HepG2 (cell line): ENCODE results near the gene SLC38A9. TPM values are rescaled to one million over a fixed set of nuclear protein-coding genes. Genes with fewer than 3 reads are reported as not detected.
"Not testable (repeated sequence)": the region's sequence is repeated elsewhere in the genome, so short reads cannot be mapped to it uniquely, and the experiment has no call there.

ENCODE experiments used
- ATAC-seq: fragments of 200-7000 bp; cut with Tn5 transposase; 3 replicates; pipeline ENCODE4 v1.9.1; 2020; ENCODE audit warnings: mild to moderate bottlenecking, moderate library complexity
- BruUV-seq: library from RNA; stranded (reverse); fragments of 400-500 nt; replicated peaks from 2 replicates; lab custom pipeline; 2021; lab: Mats Ljungman, UMichigan
- CTCF ChIA-PET: fragments of 300-600 bp; formaldehyde crosslinking; extraction: SDS; loops from one replicate; lab custom pipeline; 2021; ENCODE audit warnings: low total read pairs, inconsistent platforms, low intra/inter-chr PET ratio; lab: Yijun Ruan, JAX
- POLR2A ChIA-PET: fragments of 350-600 bp; sonication (Branson Sonifier 250); formaldehyde crosslinking; loops from one replicate; lab custom pipeline; 2020; ENCODE audit warnings: antibody characterized with exemption, inconsistent platforms; lab: Yijun Ruan, JAX
- DNase-seq: peaks from one replicate; pipeline ENCODE4 v3.0.0-alpha.2; 2015; ENCODE audit warnings: low spot score
- FAIRE-seq: peaks from 3 replicates; lab custom pipeline; 2011; peaks lifted over from hg19 to GRCh38; lab: Jason Lieb, UNC
- H2AFZ ChIP-seq: one replicate; pipeline ENCODE4 v1.6.1; 2011; ENCODE audit warnings: low read length, inconsistent platforms
- H3K27ac ChIP-seq: fragments of 300-600 bp; 3 replicates; pipeline ENCODE4 v1.8.0; 2011; ENCODE audit warnings: mixed run types, mild to moderate bottlenecking, mixed read lengths, low read length, inconsistent platforms; ENCODE audit not compliant: insufficient read depth; ENCODE audit errors: extremely low read length
- H3K27me3 ChIP-seq, 2 experiments: fragments of 200-600 bp in 1 of 2; 2 replicates in 1 of 2; 3 replicates in 1 of 2; pipeline versions ENCODE4 v1.6.0 to v1.8.0; 2011; ENCODE audit warnings: low read length in 2 of 2, mild to moderate bottlenecking in 2 of 2, moderate library complexity in 2 of 2, inconsistent platforms in 1 of 2; ENCODE audit not compliant: insufficient read depth in 2 of 2, control insufficient read depth in 1 of 2
- H3K36me3 ChIP-seq, 2 experiments: fragments of 200-600 bp in 1 of 2; replicated peaks in 1 of 2; 2 replicates in 1 of 2; 3 replicates in 1 of 2; pipeline versions ENCODE4 v1.5.1 to v1.8.0; 2011; ENCODE audit warnings: low read length in 2 of 2, inconsistent platforms in 1 of 2; ENCODE audit not compliant: insufficient read depth in 2 of 2, control insufficient read depth in 1 of 2
- H3K4me1 ChIP-seq: 2 replicates; pipeline ENCODE4 v1.5.1; 2012; ENCODE audit warnings: low read length, inconsistent platforms; ENCODE audit not compliant: insufficient read depth
- H3K4me2 ChIP-seq: 2 replicates; pipeline ENCODE4 v1.6.0; 2011; ENCODE audit warnings: low read depth, low read length, inconsistent platforms
- H3K4me3 ChIP-seq, 3 experiments: fragments of 200-600 bp in 1 of 3; sonication (generic), shearing (Covaris generic) in 1 of 3; replicated peaks in 1 of 3; 2 replicates each; pipeline ENCODE4 v1.5.1; 2011 to 2016; ENCODE audit warnings: low read length in 3 of 3, inconsistent platforms in 2 of 3, low read depth in 2 of 3, mild to moderate bottlenecking in 2 of 3, control low read depth in 1 of 3, mixed read lengths in 1 of 3; ENCODE audit not compliant: insufficient read depth in 1 of 3
- H3K79me2 ChIP-seq: one replicate; pipeline ENCODE4 v1.6.1; 2011; ENCODE audit warnings: low read length, inconsistent platforms; ENCODE audit not compliant: insufficient read depth
- H3K9ac ChIP-seq: 2 replicates; pipeline ENCODE4 v1.6.0; 2011; ENCODE audit warnings: mild to moderate bottlenecking, low read depth, low read length, inconsistent platforms; ENCODE audit not compliant: insufficient read depth
- H3K9me3 ChIP-seq: 2 replicates; pipeline ENCODE4 v1.5.1; 2012; ENCODE audit warnings: mild to moderate bottlenecking, low read length
- H4K20me1 ChIP-seq: 2 replicates; pipeline ENCODE4 v1.6.0; 2011; ENCODE audit warnings: inconsistent platforms, mild to moderate bottlenecking, low read length, moderate library complexity; ENCODE audit not compliant: insufficient read depth
- BHLHE40 ChIP-seq: IDR thresholded peaks from 2 replicates; pipeline ENCODE4 v1.6.1; 2011; ENCODE audit warnings: low read length, improper control_type of control experiment
- DMAP1 ChIP-seq: IDR thresholded peaks from 2 replicates; pipeline ENCODE4 v1.6.1; 2016
- RFX3 ChIP-seq: IDR thresholded peaks from 2 replicates; pipeline ENCODE4 v1.6.1; 2016; ENCODE audit warnings: missing biosample characterization, missing genetic modification reagents
- SRSF9 ChIP-seq: fragments of 200-400 bp; formaldehyde crosslinking; IDR thresholded peaks from 2 replicates; pipeline ENCODE4 v1.6.1; 2018; ENCODE audit warnings: borderline replicate concordance, mild to moderate bottlenecking, low read depth, low read length; ENCODE audit not compliant: insufficient read depth, poor library complexity, severe bottlenecking
- ZFY ChIP-seq: sonication (generic); formaldehyde crosslinking; IDR thresholded peaks from 2 replicates; pipeline ENCODE4 v1.4.0; 2020; ENCODE audit warnings: missing genetic modification reagents
- ZNF432 ChIP-seq: sonication (generic); formaldehyde crosslinking; IDR thresholded peaks from 2 replicates; pipeline ENCODE4 v1.5.0; 2020; ENCODE audit warnings: missing genetic modification reagents, mild to moderate bottlenecking, borderline replicate concordance
- ZNF484 ChIP-seq: sonication (generic); formaldehyde crosslinking; IDR thresholded peaks from 2 replicates; pipeline ENCODE4 v1.5.1; 2020; ENCODE audit warnings: mild to moderate bottlenecking, low read depth, missing genetic modification reagents, borderline replicate concordance
- ZNF629 ChIP-seq: sonication (generic); formaldehyde crosslinking; conservative IDR thresholded peaks from 2 replicates; pipeline ENCODE4 v1.5.0; 2020; ENCODE audit warnings: missing genetic modification reagents
- ZSCAN20 ChIP-seq: sonication (generic); formaldehyde crosslinking; IDR thresholded peaks from 2 replicates; pipeline ENCODE4 v1.4.0; 2020; ENCODE audit warnings: missing genetic modification reagents, mild to moderate bottlenecking, borderline replicate concordance
- WGBS: methylation state at CpG from one replicate; pipeline ENCODE4 v1.1.6; 2017; ENCODE audit warnings: low lambda C conversion rate; 5-methylcytosine and 5-hydroxymethylcytosine counted together
- in situ Hi-C: cut with HindIII; loops from 2 replicates; pipeline ENCODE4 v1.10.0; 2017; ENCODE audit warnings: low pct_unique_long_range_greater_than_20kb; ENCODE audit not compliant: extremely low pct_ligation_motif_present
- intact Hi-C: fragments of 100-400 bp; cut with micrococcal nuclease; formaldehyde crosslinking; loops from one replicate; pipeline ENCODE4 v1.10.0; 2022; ENCODE audit not compliant: unreplicated experiment
- polyA plus RNA-seq, 8 experiments: library from polyadenylated mRNA; depleted of rRNA in 3 of 8; stranded (reverse) in 7 of 8; unstranded in 1 of 8; fragments of >200 nt; fragmentation: Illumina TruSeq in 4 of 8; extraction: Trizol in 4 of 8; gene quantifications; 2 replicates each; pipeline versions ENCODE4 v1.2.1 to v1.2.3, GENCODE V29; 2011 to 2016; ENCODE audit warnings: low read depth in 4 of 8, missing spikeins in 1 of 8, mixed read lengths in 1 of 8; ENCODE audit not compliant: insufficient read depth in 1 of 8
- total RNA-seq, 5 experiments: library from RNA; depleted of rRNA; stranded (reverse); fragments of >200 nt; fragmentation: Illumina TruSeq; extraction: Trizol; gene quantifications; 2 replicates each; pipeline ENCODE4 v1.2.3, GENCODE V29; 2016; ENCODE audit warnings: low read depth in 1 of 5
- TF ChIP-seq, protein P1 (sequence below): sonication (generic); formaldehyde crosslinking; IDR thresholded peaks from 2 replicates; pipeline ENCODE4 v1.9.0; 2021; ENCODE audit warnings: missing genetic modification reagents, borderline replicate concordance
- TF ChIP-seq, protein P2 (sequence below): sonication (generic); formaldehyde crosslinking; IDR thresholded peaks from 2 replicates; pipeline ENCODE4 v1.8.0; 2022; ENCODE audit warnings: mild to moderate bottlenecking, missing genetic modification reagents, moderate library complexity

The SLC38A9 gene
- total and polyA plus RNA-seq, 2 of the 13 experiments (the other 11 are each of a cell fraction or from before 2014, with no cell fraction given), result 19.3 to 36.0 TPM

DNA sequence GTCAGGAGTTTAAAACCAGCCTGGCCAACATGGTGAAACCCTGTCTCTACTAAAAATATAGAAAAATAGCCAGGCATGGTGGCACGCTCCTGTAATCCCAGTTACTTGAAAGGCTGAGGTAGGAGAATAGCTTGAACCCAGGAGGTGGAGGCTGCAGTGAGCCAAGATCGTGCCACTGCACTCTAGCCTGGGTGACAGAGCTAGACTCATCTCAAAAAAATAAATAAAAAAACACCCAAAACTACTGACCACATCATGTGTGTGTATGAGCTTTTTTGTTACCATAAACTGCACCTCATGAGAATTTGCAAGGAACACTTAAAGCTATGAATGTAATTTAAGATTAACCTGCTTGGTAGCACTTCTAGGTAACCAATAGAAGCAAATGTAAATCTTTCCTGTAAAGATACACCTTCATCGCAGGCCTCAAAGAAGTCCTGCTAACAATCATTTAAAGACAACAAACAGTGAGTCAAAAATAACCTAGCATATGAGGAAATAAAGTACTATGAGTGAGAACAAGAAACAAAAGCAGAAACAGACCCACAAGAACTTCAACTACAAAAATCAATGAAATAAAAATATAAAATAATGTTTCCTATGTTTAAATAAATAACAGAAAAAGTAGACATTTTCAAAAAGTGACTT lies 13.0 kb downstream of the SLC38A9 start:
- H3K27me3 ChIP-seq, result no peaks in the 10 kb centered on the region
- no peak overlapping the region for H3K27ac ChIP-seq
- H3K9ac ChIP-seq, result no peak overlapping the region
- intact Hi-C loops, result no loop called here
- no TSS peak for BruUV-seq
- H3K36me3 ChIP-seq, result peaks cover 0 to 5% of the 10 kb centered on the region in 2 experiments; a peak in 1 of 5 replicates
- no peak for FAIRE-seq
- TF ChIP-seq ZSCAN20 (CRISPR knock-in tag), result no peak
- no peak for TF ChIP-seq ZNF432 (CRISPR knock-in tag)
- TF ChIP-seq RFX3 (CRISPR knock-in tag), result no peak
- no peak for TF ChIP-seq DMAP1 (CRISPR knock-in tag)
- TF ChIP-seq, protein P1, sequence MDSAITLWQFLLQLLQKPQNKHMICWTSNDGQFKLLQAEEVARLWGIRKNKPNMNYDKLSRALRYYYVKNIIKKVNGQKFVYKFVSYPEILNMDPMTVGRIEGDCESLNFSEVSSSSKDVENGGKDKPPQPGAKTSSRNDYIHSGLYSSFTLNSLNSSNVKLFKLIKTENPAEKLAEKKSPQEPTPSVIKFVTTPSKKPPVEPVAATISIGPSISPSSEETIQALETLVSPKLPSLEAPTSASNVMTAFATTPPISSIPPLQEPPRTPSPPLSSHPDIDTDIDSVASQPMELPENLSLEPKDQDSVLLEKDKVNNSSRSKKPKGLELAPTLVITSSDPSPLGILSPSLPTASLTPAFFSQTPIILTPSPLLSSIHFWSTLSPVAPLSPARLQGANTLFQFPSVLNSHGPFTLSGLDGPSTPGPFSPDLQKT (CRISPR knock-in tag), result no peak
- TF ChIP-seq ZNF629 (CRISPR knock-in tag), result no peak
- no peak for TF ChIP-seq SRSF9
- no peak for TF ChIP-seq ZFY
- TF ChIP-seq, protein P2, sequence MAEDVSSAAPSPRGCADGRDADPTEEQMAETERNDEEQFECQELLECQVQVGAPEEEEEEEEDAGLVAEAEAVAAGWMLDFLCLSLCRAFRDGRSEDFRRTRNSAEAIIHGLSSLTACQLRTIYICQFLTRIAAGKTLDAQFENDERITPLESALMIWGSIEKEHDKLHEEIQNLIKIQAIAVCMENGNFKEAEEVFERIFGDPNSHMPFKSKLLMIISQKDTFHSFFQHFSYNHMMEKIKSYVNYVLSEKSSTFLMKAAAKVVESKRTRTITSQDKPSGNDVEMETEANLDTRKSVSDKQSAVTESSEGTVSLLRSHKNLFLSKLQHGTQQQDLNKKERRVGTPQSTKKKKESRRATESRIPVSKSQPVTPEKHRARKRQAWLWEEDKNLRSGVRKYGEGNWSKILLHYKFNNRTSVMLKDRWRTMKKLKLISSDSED (CRISPR knock-in tag), result no peak
- no peak for TF ChIP-seq ZNF484 (CRISPR knock-in tag)
- TF ChIP-seq BHLHE40, result no peak
- TF ChIP-seq, all 625 proteins: peak for 0
- CTCF ChIA-PET, result no interaction called here
- Histone ChIP-seq H3K4me3 (no peak overlapping the region), H4K20me1 (no peaks in the 10 kb centered on the region), H3K4me1 (no peaks in the 10 kb centered on the region), H3K9me3 (no peaks in the 10 kb centered on the region), H3K79me2 (no peaks in the 10 kb centered on the region), H3K4me2 (no peak overlapping the region), H2AFZ (no peak overlapping the region)
- POLR2A ChIA-PET, result no interaction called here
- DNase-seq (no peak), ATAC-seq (no peak)
- in situ Hi-C loops, result loop anchor here (10.0 kb wide), 1 partner anchor 374 kb away; no protein-coding TSS in a partner anchor
- WGBS, result 97% methylated on average over 3 of the region's 3 CpGs

DNA sequence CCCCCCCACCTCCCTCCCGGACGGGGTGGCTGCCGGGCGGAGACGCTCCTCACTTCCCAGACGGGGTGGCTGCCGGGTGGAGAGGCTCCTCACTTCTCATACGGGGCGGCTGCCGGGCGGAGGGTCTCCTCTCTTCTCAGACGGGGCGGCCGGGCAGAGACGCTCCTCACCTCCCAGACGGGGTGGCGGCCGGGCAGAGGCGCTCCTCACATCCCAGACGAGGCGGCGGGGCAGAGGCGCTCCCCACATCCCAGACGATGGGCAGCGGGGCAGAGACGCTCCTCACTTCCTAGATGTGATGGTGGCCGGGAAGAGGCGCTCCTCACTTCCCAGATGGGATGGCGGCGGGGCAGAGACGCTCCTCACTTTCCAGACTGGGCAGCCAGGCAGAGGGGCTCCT lies 15.4 kb downstream of the SLC38A9 start:
- FAIRE-seq, intact Hi-C loops, BruUV-seq, POLR2A ChIA-PET, ATAC-seq, H3K36me3 ChIP-seq, DNase-seq, CTCF ChIA-PET, H3K4me2 ChIP-seq, H3K9me3 ChIP-seq, H3K9ac ChIP-seq, H3K79me2 ChIP-seq, H3K4me3 ChIP-seq, H3K27ac ChIP-seq, H4K20me1 ChIP-seq, H2AFZ ChIP-seq, H3K27me3 ChIP-seq: not testable (repeated sequence)
- no CpG with 5 or more reads among the region's 31 CpGs for WGBS
- in situ Hi-C loops, result loop anchor here (10.0 kb wide), 1 partner anchor 372 kb away; no protein-coding TSS in a partner anchor
- peaks cover 13% of the 10 kb centered on the region for H3K4me1 ChIP-seq
